ENCODE measurements around the gene TRPV5.

TRPV5 gene

DNA sequence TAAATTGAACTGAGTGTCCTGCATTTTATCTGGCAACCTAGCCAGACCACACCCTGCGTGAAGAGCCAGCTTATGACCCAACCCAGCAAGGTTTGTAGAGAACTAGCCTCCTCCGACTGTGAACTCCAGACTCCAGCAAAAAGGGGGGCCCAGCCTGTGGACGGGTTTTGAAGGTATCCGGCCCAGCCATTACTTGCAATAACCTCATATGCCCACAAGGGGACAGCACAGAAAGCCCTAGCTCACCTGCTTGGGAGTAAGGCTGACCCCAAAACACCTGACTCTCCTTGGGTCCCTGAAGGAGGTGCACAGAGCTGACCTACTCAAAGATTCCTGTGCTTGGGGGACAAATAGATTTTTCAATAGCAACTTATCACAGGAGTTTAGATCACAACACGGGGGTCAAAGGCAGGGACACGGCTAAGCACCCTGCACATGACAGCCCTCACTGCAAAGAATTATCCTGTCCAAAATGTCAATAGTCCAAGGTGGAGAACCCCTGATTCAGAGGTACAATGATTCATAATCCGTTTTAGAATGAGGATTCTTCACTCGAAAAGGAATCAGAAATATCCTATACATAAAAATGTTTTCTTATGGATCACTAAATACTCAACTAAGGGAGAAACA is 52.6 kb downstream of the TRPV5 start:
- no peak overlapping the region for H2AK5ac ChIP-seq (ENCODE audit: low read depth, low read length)
- no peak overlapping the region for H4K8ac ChIP-seq (ENCODE audit: low read depth, low read length)
- H3K27ac ChIP-seq (replicated peaks; ENCODE audit: low read length): no peak overlapping the region
- H3K4me2 ChIP-seq (ENCODE audit: insufficient read depth, low read length, poor library complexity, severe bottlenecking): no peak overlapping the region
- H2AFZ ChIP-seq (ENCODE audit: low read length): no peak overlapping the region
- no peaks in the 10 kb centered on the region for H3K36me3 ChIP-seq (replicated peaks in 1 of 2; ENCODE audit: control insufficient read depth in 2 of 2, insufficient read depth in 2 of 2, low read length in 2 of 2)
- H3K14ac ChIP-seq (ENCODE audit: low read length): no peak overlapping the region
- no peak overlapping the region for H3K4me3 ChIP-seq (ENCODE audit: low read length in 2 of 2)
- no peak overlapping the region for H3K18ac ChIP-seq (ENCODE audit: low read length)
- H3K4me1 ChIP-seq (ENCODE audit: control insufficient read depth in 2 of 2, insufficient read depth in 1 of 2, low read depth in 1 of 2, low read length in 2 of 2): peaks cover 0 to 2% of the 10 kb centered on the region in 2 donors
- DNase-seq (ENCODE audit: low spot score): peak; percentile 38
- H2BK12ac ChIP-seq (ENCODE audit: low read length): no peak overlapping the region
- no peak overlapping the region for H4K91ac ChIP-seq (ENCODE audit: low read depth, low read length, poor library complexity)
- no peaks in the 10 kb centered on the region for H3K79me1 ChIP-seq (ENCODE audit: low read depth, low read length)
- H3K9me3 ChIP-seq (replicated peaks in 1 of 2; ENCODE audit: control insufficient read depth in 2 of 2, insufficient read depth in 1 of 2, low read depth in 1 of 2, low read length in 2 of 2): no peaks in the 10 kb centered on the region
- peaks cover 0 to 8% (median 0%) of the 10 kb centered on the region in 3 experiments for H3K27me3 ChIP-seq (ENCODE audit: control insufficient read depth in 3 of 3, insufficient read depth in 3 of 3, low read depth in 1 of 3, low read length in 3 of 3)
- no peak overlapping the region for H3K9ac ChIP-seq (ENCODE audit: low read depth, low read length, poor library complexity)
- H2BK15ac ChIP-seq (ENCODE audit: low read length): no peak overlapping the region
- H3K4ac ChIP-seq (ENCODE audit: low read length): no peak overlapping the region
- no peak overlapping the region for H2BK120ac ChIP-seq (ENCODE audit: low read depth, low read length)
- no peak overlapping the region for H3K23ac ChIP-seq (ENCODE audit: low read depth, low read length, poor library complexity)
- no peak overlapping the region for H2BK5ac ChIP-seq (ENCODE audit: low read length)
- WGBS, 2 donors (ENCODE audit: extremely low coverage in 2 of 2, insufficient read length in 2 of 2, insufficient replicate concordance in 1 of 2): no CpG with 5 or more reads among the region's 8 CpGs

DNA sequence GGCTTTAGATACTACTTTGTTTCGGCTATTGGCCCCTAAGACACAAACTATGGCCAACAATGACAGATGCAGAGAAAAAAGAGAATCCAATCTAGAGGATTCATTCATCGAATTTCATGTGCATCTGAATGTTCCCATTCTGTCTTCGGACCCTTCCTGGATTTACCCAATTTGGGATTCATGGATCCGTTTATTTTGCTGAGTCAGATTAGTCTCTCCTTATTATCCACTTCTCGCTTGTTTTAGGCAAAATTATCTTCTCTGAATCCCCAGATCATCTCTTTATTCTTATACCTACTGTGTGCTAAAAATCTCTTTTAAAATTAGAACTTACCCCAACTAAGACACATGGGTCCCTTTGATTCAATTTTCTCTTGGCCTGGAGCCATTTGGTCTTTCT is 54.5 kb downstream of the TRPV5 start:
- Histone ChIP-seq H3K18ac (ENCODE audit: low read length) (no peak overlapping the region), H3K9me3 (replicated peaks in 1 of 2; ENCODE audit: control insufficient read depth in 2 of 2, insufficient read depth in 1 of 2, low read depth in 1 of 2, low read length in 2 of 2) (peaks cover 0 to 5% of the 10 kb centered on the region in 2 donors), H3K36me3 (replicated peaks in 1 of 2; ENCODE audit: control insufficient read depth in 2 of 2, insufficient read depth in 2 of 2, low read length in 2 of 2) (no peaks in the 10 kb centered on the region), H3K4me3 (ENCODE audit: low read length in 2 of 2) (no peak overlapping the region), H2AK5ac (ENCODE audit: low read depth, low read length) (no peak overlapping the region), H2BK120ac (ENCODE audit: low read depth, low read length) (no peak overlapping the region), H2BK15ac (ENCODE audit: low read length) (no peak overlapping the region), H4K8ac (ENCODE audit: low read depth, low read length) (no peak overlapping the region), H3K4ac (ENCODE audit: low read length) (no peak overlapping the region), H3K4me1 (ENCODE audit: control insufficient read depth in 2 of 2, insufficient read depth in 1 of 2, low read depth in 1 of 2, low read length in 2 of 2) (no peaks in the 10 kb centered on the region), H3K27ac (replicated peaks; ENCODE audit: low read length) (no peak overlapping the region), H4K91ac (ENCODE audit: low read depth, low read length, poor library complexity) (no peak overlapping the region), H3K4me2 (ENCODE audit: insufficient read depth, low read length, poor library complexity, severe bottlenecking) (no peak overlapping the region), H2BK5ac (ENCODE audit: low read length) (no peak overlapping the region), H3K23ac (ENCODE audit: low read depth, low read length, poor library complexity) (no peak overlapping the region), H3K27me3 (ENCODE audit: control insufficient read depth in 3 of 3, insufficient read depth in 3 of 3, low read depth in 1 of 3, low read length in 3 of 3) (peaks cover 0 to 8% (median 0%) of the 10 kb centered on the region in 3 experiments), H3K9ac (ENCODE audit: low read depth, low read length, poor library complexity) (no peak overlapping the region), H3K79me1 (ENCODE audit: low read depth, low read length) (no peaks in the 10 kb centered on the region), H2AFZ (ENCODE audit: low read length) (no peak overlapping the region), H3K14ac (ENCODE audit: low read length) (no peak overlapping the region), H2BK12ac (ENCODE audit: low read length) (no peak overlapping the region)
- no CpG with 5 or more reads among the region's 5 CpGs for WGBS, 2 donors (ENCODE audit: extremely low coverage in 2 of 2, insufficient read length in 2 of 2, insufficient replicate concordance in 1 of 2)
- no peak for DNase-seq (ENCODE audit: low spot score)

DNA sequence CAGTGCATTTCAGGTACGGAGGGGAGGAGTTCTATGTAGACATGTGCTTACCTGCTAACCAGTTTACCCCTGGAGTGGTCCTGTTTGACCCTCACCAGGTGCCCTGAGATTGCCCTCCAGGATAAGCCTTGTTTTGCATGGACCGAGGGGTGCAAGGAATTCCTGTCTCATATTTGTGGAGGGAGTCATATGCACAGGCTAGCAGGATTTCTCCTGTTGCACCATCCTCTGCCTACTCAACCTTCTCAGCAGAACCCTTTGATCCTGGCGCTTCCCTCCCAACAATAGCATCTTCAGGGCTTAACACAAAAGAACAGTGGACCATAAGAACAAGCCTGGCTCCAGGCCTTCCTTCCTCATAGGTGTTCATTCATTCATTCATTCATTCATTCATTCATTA is 55.2 kb downstream of the TRPV5 start:
- Histone ChIP-seq H4K8ac (ENCODE audit: low read depth, low read length) (no peak overlapping the region), H2BK12ac (ENCODE audit: low read length) (no peak overlapping the region), H2AK5ac (ENCODE audit: low read depth, low read length) (no peak overlapping the region), H2BK120ac (ENCODE audit: low read depth, low read length) (no peak overlapping the region), H3K9ac (ENCODE audit: low read depth, low read length, poor library complexity) (no peak overlapping the region), H3K4me2 (ENCODE audit: insufficient read depth, low read length, poor library complexity, severe bottlenecking) (no peak overlapping the region), H3K27me3 (ENCODE audit: control insufficient read depth in 3 of 3, insufficient read depth in 3 of 3, low read depth in 1 of 3, low read length in 3 of 3) (peaks cover 0 to 8% (median 0%) of the 10 kb centered on the region in 3 experiments), H3K27ac (replicated peaks; ENCODE audit: low read length) (no peak overlapping the region), H3K36me3 (replicated peaks in 1 of 2; ENCODE audit: control insufficient read depth in 2 of 2, insufficient read depth in 2 of 2, low read length in 2 of 2) (no peaks in the 10 kb centered on the region), H3K79me1 (ENCODE audit: low read depth, low read length) (no peaks in the 10 kb centered on the region), H3K4me1 (ENCODE audit: control insufficient read depth in 2 of 2, insufficient read depth in 1 of 2, low read depth in 1 of 2, low read length in 2 of 2) (peaks cover 0 to 1% of the 10 kb centered on the region in 2 donors), H3K23ac (ENCODE audit: low read depth, low read length, poor library complexity) (no peak overlapping the region), H3K18ac (ENCODE audit: low read length) (no peak overlapping the region), H2AFZ (ENCODE audit: low read length) (no peak overlapping the region), H3K4ac (ENCODE audit: low read length) (no peak overlapping the region), H2BK5ac (ENCODE audit: low read length) (no peak overlapping the region), H3K9me3 (replicated peaks in 1 of 2; ENCODE audit: control insufficient read depth in 2 of 2, insufficient read depth in 1 of 2, low read depth in 1 of 2, low read length in 2 of 2) (peaks cover 0 to 7% of the 10 kb centered on the region in 2 donors), H2BK15ac (ENCODE audit: low read length) (no peak overlapping the region), H3K4me3 (ENCODE audit: low read length in 2 of 2) (no peak overlapping the region), H4K91ac (ENCODE audit: low read depth, low read length, poor library complexity) (no peak overlapping the region), H3K14ac (ENCODE audit: low read length) (no peak overlapping the region)
- no peak for DNase-seq (ENCODE audit: low spot score)
- no CpG with 5 or more reads among the region's 3 CpGs for WGBS, 2 donors (ENCODE audit: extremely low coverage in 2 of 2, insufficient read length in 2 of 2, insufficient replicate concordance in 1 of 2)

DNA sequence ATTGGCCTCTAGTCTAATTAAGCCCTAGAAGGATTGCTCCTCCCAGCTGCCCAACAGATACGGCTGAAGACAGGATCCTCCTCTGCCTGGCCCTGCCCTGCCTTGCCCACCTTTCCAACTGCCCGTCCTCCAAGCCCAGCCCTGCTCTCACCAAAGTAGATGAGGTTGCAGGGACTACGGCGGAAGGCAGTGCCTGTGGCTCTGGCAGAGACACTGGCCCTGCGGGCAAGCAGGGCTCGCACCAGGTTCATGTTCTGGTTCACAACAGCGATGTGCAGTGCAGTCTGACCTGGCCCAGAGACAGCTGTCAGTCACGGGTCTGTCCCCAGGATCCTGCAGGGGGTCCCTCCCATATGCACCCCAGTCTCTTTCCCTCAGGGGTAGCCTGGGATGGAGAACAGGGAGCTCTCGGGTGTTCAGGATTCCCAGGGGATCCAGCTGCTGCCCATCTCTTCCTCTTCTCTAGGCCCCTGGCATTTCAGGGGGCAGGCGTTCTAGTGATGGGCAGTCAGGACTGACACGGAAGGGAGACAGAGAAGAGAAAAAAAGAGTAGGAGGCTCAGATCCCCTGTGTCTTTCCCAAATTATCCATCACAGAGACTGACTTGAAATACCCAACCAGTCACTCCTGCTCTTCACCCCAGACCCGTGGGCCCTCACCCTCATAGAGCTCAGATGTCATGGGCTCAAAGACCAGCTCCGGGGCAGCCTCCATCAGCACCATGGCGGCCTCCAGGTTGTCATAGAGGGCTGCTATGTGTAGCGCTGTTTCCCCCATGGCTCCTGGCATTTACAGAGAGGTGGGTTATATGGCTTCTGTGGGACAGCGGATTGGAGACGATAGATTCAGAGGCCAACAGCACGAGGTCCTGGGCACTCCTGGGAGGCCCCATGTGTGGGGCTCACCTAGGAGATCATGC is 56.3 kb downstream of the TRPV5 start:
- Histone ChIP-seq H3K4ac (ENCODE audit: low read length) (no peak overlapping the region), H2BK12ac (ENCODE audit: low read length) (no peak overlapping the region), H3K36me3 (replicated peaks in 1 of 2; ENCODE audit: control insufficient read depth in 2 of 2, insufficient read depth in 2 of 2, low read length in 2 of 2) (no peaks in the 10 kb centered on the region), H2BK120ac (ENCODE audit: low read depth, low read length) (no peak overlapping the region), H3K27ac (replicated peaks; ENCODE audit: low read length) (no peak overlapping the region), H2BK5ac (ENCODE audit: low read length) (peak overlapping the region; percentile 58), H4K8ac (ENCODE audit: low read depth, low read length) (no peak overlapping the region), H3K4me3 (ENCODE audit: low read length in 2 of 2) (no peak overlapping the region), H2AK5ac (ENCODE audit: low read depth, low read length) (peak overlapping the region; percentile 38), H3K4me1 (ENCODE audit: control insufficient read depth in 2 of 2, insufficient read depth in 1 of 2, low read depth in 1 of 2, low read length in 2 of 2) (peaks cover 0 to 1% of the 10 kb centered on the region in 2 donors), H2AFZ (ENCODE audit: low read length) (no peak overlapping the region), H2BK15ac (ENCODE audit: low read length) (no peak overlapping the region), H3K4me2 (ENCODE audit: insufficient read depth, low read length, poor library complexity, severe bottlenecking) (no peak overlapping the region), H3K9ac (ENCODE audit: low read depth, low read length, poor library complexity) (no peak overlapping the region), H3K18ac (ENCODE audit: low read length) (peak overlapping the region; percentile 35), H3K79me1 (ENCODE audit: low read depth, low read length) (no peaks in the 10 kb centered on the region), H4K91ac (ENCODE audit: low read depth, low read length, poor library complexity) (no peak overlapping the region), H3K14ac (ENCODE audit: low read length) (no peak overlapping the region), H3K23ac (ENCODE audit: low read depth, low read length, poor library complexity) (peak overlapping the region; percentile 10), H3K9me3 (replicated peaks in 1 of 2; ENCODE audit: control insufficient read depth in 2 of 2, insufficient read depth in 1 of 2, low read depth in 1 of 2, low read length in 2 of 2) (peaks cover 0 to 9% of the 10 kb centered on the region in 2 donors), H3K27me3 (ENCODE audit: control insufficient read depth in 3 of 3, insufficient read depth in 3 of 3, low read depth in 1 of 3, low read length in 3 of 3) (peaks cover 0 to 8% (median 0%) of the 10 kb centered on the region in 3 experiments)
- no peak for DNase-seq (ENCODE audit: low spot score)
- no CpG with 5 or more reads among the region's 18 CpGs for WGBS, 2 donors (ENCODE audit: extremely low coverage in 2 of 2, insufficient read length in 2 of 2, insufficient replicate concordance in 1 of 2)

All from neuronal stem cell (in vitro differentiated cells).